Stimulated activated CD4-positive, alpha-beta T cell treated with anti-CD3 and anti-CD28 coated beads, Interleukin-1b, Interleukin-23, amount 100 ng/mL, for 24 hours (primary cell): ENCODE measurements around the gene LAMB4.

ENCODE experiments used
- DNase-seq, 4 experiments: peaks; one replicate each; pipeline ENCODE4 v3.0.0-alpha.2; 2020; ENCODE audit warnings: low read depth in 4 of 4, low spot score in 1 of 4

LAMB4 gene

DNA sequence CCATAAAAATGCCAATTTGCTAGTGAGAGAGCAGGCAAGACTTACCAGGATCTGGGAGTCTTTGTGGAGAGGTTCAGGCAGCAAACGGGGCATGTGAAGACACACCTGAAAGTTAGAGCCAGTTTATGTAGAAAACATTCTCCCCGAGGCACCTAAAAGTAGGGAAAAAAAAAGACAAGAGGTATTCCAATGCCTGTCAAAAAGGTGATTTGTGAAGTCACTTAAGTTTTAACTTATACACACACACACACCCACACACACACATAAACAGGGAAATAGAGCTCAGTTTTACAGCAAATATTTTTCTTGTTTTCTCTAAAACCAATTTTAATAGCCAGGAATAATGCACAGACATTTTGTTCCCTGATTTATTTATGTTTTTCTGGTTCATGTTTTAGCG is at the start of gene LAMB4:
Gene LAMB4 (minus strand): TSS at position 101 of the 400 bp plus-strand sequence. CDS start 7,197 bp downstream, outside the sequence.
- no peak for DNase-seq

GRCh38 chr7:108178398-108178797 is 48.2 kb upstream of the LAMB4 start:
- DNase-seq, result no peak

DNA sequence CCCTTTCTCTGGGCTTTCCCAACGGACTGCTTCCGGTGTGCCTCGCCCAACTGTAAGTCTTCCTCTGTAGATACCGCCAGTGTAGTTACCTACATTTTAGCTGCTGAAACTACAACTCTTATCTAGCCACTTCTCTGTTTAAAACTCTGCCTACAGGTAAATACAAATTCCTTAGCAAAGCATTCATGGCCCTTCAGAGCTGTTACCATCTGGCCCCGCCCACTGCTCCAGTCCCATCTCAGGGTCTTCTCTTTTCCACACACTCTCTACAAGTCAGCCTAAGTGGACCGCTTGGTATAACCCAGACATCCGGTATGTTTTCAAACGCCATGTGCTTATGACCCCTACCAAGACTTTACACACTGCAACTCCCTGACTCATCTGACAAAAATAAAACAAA is 41.0 kb upstream of the LAMB4 start:
- no peak for DNase-seq

- DNase-seq, result no peak
Measured at GRCh38 chr7:108170251-108170650, 40.1 kb upstream of the LAMB4 start.

DNA sequence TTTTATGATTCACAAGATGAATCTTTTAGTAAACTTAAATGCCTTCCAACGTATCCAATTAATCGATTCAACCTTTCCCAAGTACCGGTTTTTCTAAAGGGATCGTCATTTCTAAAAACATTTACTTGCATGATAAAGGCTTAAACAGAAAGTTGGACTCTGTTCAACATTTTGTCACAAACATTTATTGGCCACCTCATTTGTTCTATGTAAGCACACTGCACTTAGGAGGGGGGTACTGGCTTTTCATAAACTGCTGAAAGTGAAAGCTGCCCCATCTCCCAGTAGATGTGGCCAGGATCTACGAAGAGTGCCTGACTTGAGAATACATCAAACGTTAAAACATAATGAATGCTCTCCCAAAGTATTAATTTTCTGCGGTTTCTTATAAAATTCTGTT is 37.3 kb upstream of the LAMB4 start:
- no peak for DNase-seq

DNA sequence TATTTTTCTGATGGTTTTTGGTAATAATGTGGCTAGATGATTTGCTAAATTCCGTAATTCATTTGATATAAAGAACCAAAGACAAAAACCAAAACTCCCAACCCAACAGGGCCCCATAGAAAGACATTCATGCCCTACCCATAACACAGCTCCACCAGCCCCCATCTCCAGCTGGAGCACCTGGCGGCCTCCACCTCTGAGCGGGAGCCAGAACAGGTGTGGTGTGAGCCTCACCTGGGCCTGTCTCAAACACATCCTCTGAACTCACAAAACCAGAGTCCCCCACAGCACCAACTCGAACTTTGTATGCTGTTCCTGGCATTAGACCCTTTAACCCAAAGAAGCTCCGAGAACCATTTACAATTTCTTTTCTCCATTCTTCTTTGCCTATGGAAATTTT is 36.5 kb upstream of the LAMB4 start:
- DNase-seq, result no peak

GRCh38 chr7:108165723-108166122 is 35.6 kb upstream of the LAMB4 start:
- DNase-seq, result no peak

DNA sequence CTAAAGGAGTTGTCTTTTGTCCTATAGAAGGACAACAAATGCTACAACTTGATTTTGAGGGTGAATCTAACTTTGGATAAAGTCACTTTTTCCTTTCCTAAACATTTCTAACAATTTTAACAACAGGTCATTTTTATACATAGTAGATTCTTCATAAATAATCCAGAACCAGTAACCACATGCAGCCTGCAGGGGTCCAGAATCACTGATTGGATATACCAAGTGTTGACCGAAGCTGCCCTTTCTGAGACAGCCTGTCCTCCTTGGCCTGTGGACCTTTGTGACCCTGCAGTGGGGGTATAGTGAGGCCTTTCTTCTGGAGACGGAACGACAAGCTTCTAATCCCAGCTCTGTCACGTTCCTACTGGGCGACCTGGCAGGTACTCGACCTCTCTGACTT is 34.8 kb upstream of the LAMB4 start:
- no peak for DNase-seq

DNA sequence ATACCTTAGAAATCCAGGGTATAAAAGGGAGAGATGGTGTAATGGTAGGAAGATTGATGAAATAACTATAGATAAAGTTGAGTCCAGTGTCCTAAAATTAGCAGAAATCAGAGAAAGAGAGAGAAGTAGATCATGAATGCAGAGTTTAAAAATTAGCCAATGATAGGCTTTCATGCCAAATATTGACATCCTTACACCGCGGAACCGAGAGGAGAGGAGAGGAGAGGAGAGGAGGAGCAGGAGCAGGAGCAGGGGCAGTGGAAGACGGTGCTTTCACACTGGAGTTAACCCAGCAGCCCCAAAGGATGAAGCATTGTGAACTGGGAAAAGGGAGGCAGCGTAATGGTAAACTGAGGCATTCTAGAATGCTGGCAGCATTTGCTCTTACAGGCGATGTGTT is 34.2 kb upstream of the LAMB4 start:
- DNase-seq, result no peak

DNA sequence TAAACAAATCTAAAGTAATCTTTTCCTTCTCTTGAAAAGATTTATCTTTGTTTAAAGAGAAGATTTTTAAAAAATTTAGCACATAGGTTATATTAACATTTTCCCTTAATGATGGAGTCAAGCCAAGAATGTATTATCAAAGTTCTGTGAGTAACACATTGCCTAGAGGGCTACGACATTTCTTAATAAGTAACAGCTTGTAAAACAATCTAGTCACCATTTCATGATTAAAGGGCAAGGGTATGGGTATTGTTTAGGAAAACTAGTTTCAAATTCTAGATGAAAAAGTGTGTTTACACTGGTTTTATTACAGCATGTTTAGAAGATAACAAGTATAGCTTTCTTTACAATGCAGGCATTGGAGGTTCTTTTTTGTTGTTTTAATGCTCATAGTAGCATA is 28.6 kb upstream of the LAMB4 start:
- DNase-seq, result no peak

DNA sequence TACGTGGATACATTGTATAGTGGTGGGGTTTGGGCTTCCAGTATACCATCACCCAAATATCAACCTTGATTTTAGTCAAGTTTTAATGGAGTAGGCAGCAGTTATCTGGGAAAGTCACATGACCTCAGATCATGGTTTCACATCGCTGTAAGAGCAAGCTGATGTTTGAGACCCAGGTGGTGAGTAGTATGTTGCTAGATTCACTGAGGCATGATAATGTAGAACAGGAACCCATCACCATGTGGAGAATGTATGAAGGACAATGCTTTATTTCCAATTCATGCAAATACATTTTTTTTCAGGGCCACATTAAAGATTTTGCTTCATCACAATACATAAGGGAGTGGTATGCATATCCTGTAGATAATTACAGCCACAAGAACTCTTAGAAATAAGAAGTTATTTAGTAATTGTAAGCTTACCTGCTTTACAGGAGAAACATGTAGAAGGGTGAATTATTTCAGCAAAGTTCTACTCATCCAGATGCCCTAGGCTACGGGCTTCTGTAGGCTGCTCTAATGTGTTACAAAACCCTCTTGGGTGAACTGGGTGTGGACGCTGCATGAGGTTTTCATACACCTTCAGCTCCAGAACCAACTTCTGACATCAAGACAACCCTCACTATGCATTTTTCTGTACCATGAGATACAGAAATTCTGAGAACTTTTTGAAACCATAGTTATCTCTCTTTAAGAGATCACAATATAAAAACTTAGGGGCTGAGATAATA is 27.6 kb upstream of the LAMB4 start:
- no peak for DNase-seq

- no peak for DNase-seq
Measured at GRCh38 chr7:108156897-108157605, 26.9 kb upstream of the LAMB4 start.

DNA sequence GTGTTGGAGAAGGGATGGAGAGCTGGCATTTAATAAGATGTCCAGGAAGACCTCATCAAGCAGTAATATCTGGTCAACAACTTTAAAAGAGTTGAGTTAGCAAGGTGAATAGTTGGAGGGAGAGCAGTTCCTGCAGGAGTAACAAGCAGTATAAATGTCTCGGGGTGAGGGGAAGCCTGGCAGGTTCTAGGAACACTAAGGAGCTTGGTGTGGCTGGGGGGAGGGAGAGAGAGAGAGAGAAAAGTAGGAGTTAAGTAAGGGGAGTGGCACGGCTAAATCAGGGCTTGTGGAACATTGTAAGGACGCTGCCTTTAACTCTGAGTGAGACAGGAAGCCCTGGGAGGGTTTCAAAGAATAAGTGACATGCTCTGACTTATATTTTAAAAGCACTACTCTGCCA is 22.0 kb upstream of the LAMB4 start:
- DNase-seq, result no peak

- DNase-seq, result no peak
Measured at GRCh38 chr7:108149908-108150307, 19.7 kb upstream of the LAMB4 start.

DNA sequence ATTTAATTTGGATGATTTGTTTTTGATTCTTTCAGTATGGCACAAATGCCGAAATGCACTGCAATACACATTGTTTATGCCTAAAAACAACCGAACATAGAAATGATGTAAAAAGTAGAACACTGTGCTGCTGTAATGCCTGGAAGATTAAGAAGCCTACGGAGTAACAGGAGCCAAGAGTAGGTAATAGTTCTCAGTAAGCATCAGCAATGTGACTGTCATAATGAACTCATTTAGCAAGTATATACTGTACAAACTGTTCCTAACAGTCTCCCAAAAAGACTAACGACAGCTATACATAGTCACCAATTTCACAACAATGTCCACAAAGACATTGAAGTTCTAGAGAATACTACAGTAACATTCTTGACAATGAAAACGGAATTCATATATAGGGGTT is 19.0 kb upstream of the LAMB4 start:
- no peak for DNase-seq

DNA sequence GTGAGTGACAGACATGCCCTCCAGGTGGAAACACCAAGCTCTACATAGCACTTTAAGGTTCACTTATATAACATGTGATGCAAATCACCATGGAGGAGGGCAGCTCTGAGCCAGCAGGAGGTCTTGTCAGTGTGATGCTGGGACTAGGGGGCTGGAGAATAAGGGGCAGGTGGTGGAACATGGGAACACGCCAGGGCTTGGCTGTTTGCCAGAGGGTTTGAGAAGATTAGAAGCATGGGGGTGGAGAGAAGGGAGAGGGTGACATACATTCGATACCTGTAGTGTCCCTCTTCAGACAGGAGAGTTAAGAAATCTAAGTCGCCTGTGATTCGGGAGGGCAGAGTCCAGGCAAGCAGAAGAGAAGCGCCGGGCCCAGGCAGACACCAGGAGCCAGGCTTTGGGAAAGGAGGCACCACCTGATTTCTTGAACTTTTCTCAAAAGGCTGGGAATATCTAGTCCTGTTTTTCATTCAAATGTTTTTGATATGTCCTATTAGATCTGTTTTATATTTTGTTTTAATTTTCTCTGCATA is 16.9 kb upstream of the LAMB4 start:
- DNase-seq, result no peak

- DNase-seq, result peak in 2 of 4 experiments; percentile 2 to 13
Measured at GRCh38 chr7:108146070-108146842, 16.1 kb upstream of the LAMB4 start.

- DNase-seq, result no peak
Measured at GRCh38 chr7:108145401-108145800, 15.2 kb upstream of the LAMB4 start.

- no peak for DNase-seq
Measured at GRCh38 chr7:108144931-108145330, 14.8 kb upstream of the LAMB4 start.

- DNase-seq, result no peak
Measured at GRCh38 chr7:108143658-108144420, 13.7 kb upstream of the LAMB4 start.

DNA sequence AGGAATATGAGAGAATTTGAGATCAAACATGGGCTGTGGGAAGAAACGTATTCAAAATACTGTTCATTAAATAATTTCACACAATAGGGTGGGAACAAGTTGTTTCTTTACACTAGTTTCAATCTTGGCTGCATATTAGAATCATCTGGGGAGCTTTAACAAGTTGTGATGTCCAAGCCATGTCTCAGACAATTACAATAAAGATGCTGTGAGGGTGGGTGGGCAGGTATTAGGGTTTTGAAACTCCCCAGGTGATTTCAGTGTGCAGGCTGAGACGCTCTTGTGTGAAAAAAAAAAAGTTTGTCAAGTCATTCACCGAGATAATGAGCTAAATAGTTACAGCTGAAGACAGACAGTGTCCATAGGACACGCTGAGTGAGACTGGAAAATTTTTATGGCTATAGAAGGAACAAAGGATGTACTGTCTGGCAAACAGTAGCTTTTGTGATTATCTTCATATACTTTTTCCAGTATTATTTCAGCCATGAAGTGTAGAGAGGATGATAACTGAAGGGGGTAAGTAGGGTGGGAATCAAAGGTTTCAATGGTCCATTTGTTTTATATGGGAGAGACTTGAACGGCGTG is 12.6 kb upstream of the LAMB4 start:
- no peak for DNase-seq
